B cell (primary cell): ENCODE results near the gene KCNQ2. TPM values are rescaled to one million over a fixed set of nuclear protein-coding genes. Genes with fewer than 3 reads are reported as not detected.

ENCODE experiments used
- ATAC-seq: fragments of 200-7000 bp; cut with Tn5 transposase; one replicate; pipeline ENCODE4 v1.10.0; 2021; ENCODE audit warnings: low read depth, mild to moderate bottlenecking, moderate number of reproducible peaks, moderate library complexity
- CTCF ChIA-PET: fragments of 350-600 bp; sonication (Branson Sonifier 250); formaldehyde crosslinking; loops from one replicate; lab custom pipeline; 2021; ENCODE audit warnings: antibody characterized with exemption, inconsistent platforms; lab: Charles Lee
- POLR2A ChIA-PET: fragments of 350-600 bp; sonication (Branson Sonifier 250); formaldehyde crosslinking; loops from one replicate; lab custom pipeline; 2021; ENCODE audit warnings: antibody characterized with exemption; lab: Charles Lee
- DNase-seq: peaks from one replicate; pipeline ENCODE4 v3.0.0; 2013
- H2AFZ ChIP-seq: 2 replicates; pipeline ENCODE4 v1.6.1; 2012; ENCODE audit warnings: mild to moderate bottlenecking, low read depth, low read length; ENCODE audit not compliant: insufficient read depth, poor library complexity, severe bottlenecking
- H3K27ac ChIP-seq, 2 donors: 1 replicate in 1 of 2; 2 replicates in 1 of 2; pipeline ENCODE4 v1.5.1; 2012 to 2013; ENCODE audit warnings: low read length in 2 of 2, mild to moderate bottlenecking in 2 of 2, moderate library complexity in 1 of 2
- H3K27me3 ChIP-seq, 4 experiments: fragments of 200-600 bp in 1 of 4; sonication (generic) in 1 of 4; replicated peaks in 1 of 4; 1 replicate in 2 of 4; 2 replicates in 2 of 4; pipeline versions ENCODE4 v1.6.1 to v1.7.0; 2013 to 2016; ENCODE audit warnings: low read length in 3 of 4, mild to moderate bottlenecking in 2 of 4, mixed read lengths in 1 of 4, moderate library complexity in 1 of 4; ENCODE audit not compliant: insufficient read depth in 4 of 4, control insufficient read depth in 3 of 4; ENCODE audit errors: control extremely low read depth in 1 of 4
- H3K36me3 ChIP-seq, 2 experiments: replicated peaks in 1 of 2; 1 replicate in 1 of 2; 2 replicates in 1 of 2; pipeline versions ENCODE4 v1.6.1 to v1.7.1; 2013; ENCODE audit warnings: low read length in 1 of 2; ENCODE audit not compliant: insufficient read depth in 2 of 2, control insufficient read depth in 1 of 2; ENCODE audit errors: control extremely low read depth in 1 of 2, extremely low read depth in 1 of 2
- H3K4me1 ChIP-seq, 2 donors: fragments of 200-600 bp in 1 of 2; sonication (generic) in 1 of 2; 1 replicate in 1 of 2; 2 replicates in 1 of 2; pipeline versions ENCODE4 v1.5.1 to v1.6.1; 2013 to 2017; ENCODE audit warnings: low read length in 2 of 2; ENCODE audit not compliant: control insufficient read depth in 2 of 2, insufficient read depth in 2 of 2
- H3K4me2 ChIP-seq: replicated peaks from 2 replicates; pipeline ENCODE3; 2012; ENCODE audit warnings: mild to moderate bottlenecking, low read depth, low read length; ENCODE audit not compliant: poor library complexity, severe bottlenecking
- H3K4me3 ChIP-seq, 5 experiments: fragments of 200-600 bp in 1 of 5; sonication (generic) in 1 of 5; 1 replicate in 3 of 5; 2 replicates in 2 of 5; pipeline versions ENCODE4 v1.5.1 to v1.7.0; 2011 to 2016; ENCODE audit warnings: low read length in 4 of 5, mild to moderate bottlenecking in 4 of 5, low read depth in 2 of 5, control low read depth in 1 of 5, moderate library complexity in 1 of 5; ENCODE audit not compliant: insufficient read depth in 1 of 5; ENCODE audit errors: control extremely low read depth in 1 of 5, extremely low read depth in 1 of 5
- H3K79me2 ChIP-seq: fragments of 200-600 bp; sonication (generic); one replicate; pipeline ENCODE4 v1.6.0; 2016; ENCODE audit warnings: low read length; ENCODE audit not compliant: control insufficient read depth, insufficient read depth
- H3K9ac ChIP-seq: fragments of 200-600 bp; sonication (generic); 2 replicates; pipeline ENCODE4 v1.6.1; 2017; ENCODE audit warnings: mild to moderate bottlenecking, low read length, moderate library complexity
- H3K9me3 ChIP-seq, 3 donors: one replicate each; pipeline versions ENCODE4 v1.6.1 to v1.7.1; 2013; ENCODE audit warnings: low read length in 2 of 3; ENCODE audit not compliant: control insufficient read depth in 2 of 3, insufficient read depth in 1 of 3; ENCODE audit errors: control extremely low read depth in 1 of 3
- H4K20me1 ChIP-seq: 2 replicates; pipeline ENCODE4 v1.6.0; 2012; ENCODE audit warnings: mild to moderate bottlenecking, low read length; ENCODE audit not compliant: insufficient read depth, control insufficient read depth, poor library complexity, severe bottlenecking
- H3K27ac Mint-ChIP-seq: one replicate; pipeline ENCODE4 v1.8.0; 2021; ENCODE audit warnings: mixed read lengths
- H3K27me3 Mint-ChIP-seq: one replicate; pipeline ENCODE4 v1.8.0; 2021; ENCODE audit warnings: mixed read lengths
- H3K4me1 Mint-ChIP-seq: one replicate; pipeline ENCODE4 v1.8.0; 2021; ENCODE audit warnings: mixed read lengths
- H3K4me3 Mint-ChIP-seq: one replicate; pipeline ENCODE4 v1.8.0; 2021; ENCODE audit warnings: mixed read lengths
- H3K9me3 Mint-ChIP-seq: one replicate; pipeline ENCODE4 v1.8.0; 2022; ENCODE audit warnings: mixed read lengths; ENCODE audit not compliant: insufficient read depth
- CTCF ChIP-seq: fragments of 200-600 bp; IDR thresholded peaks from one replicate; pipeline ENCODE4 v1.8.0; 2022; ENCODE audit warnings: antibody characterized with exemption, mild to moderate bottlenecking
- EZH2 ChIP-seq: IDR thresholded peaks from 2 replicates; pipeline ENCODE4 v1.6.1; 2012; ENCODE audit warnings: borderline replicate concordance, low read depth, mild to moderate bottlenecking, moderate library complexity, low read length; ENCODE audit not compliant: insufficient read depth, poor library complexity, severe bottlenecking
- WGBS: methylation state at CpG from one replicate; pipeline ENCODE4 v1.1.5; 2013; ENCODE audit warnings: missing lambda C conversion rate; ENCODE audit not compliant: insufficient coverage; 5-methylcytosine and 5-hydroxymethylcytosine counted together
- intact Hi-C: fragments of 100-400 bp; cut with micrococcal nuclease; formaldehyde crosslinking; loops from one replicate; pipeline ENCODE4 v1.10.0; 2022
- polyA plus RNA-seq: library from polyadenylated mRNA; depleted of rRNA; stranded (reverse); fragments of >200 nt; gene quantifications from 2 replicates; pipeline ENCODE4 v1.2.3, GENCODE V29; 2012
- total RNA-seq, 2 donors: library from RNA; stranded (reverse); fragments of 120-200 nt in 1 of 2; gene quantifications; 1 replicate in 1 of 2; 2 replicates in 1 of 2; pipeline versions ENCODE4 v1.2.3 to v1.2.4, GENCODE V29; 2013 to 2022

The KCNQ2 gene
- total and polyA plus RNA-seq, 2 donors (not counting 1 experiment from before 2014, with no cell fraction given): 0.12 TPM; not detected in 1

GRCh38 chr20:63464289-63464635 lies 8.2 kb downstream of the KCNQ2 start:
- H3K9me3 Mint-ChIP-seq: no peaks in the 10 kb centered on the region
- no peak overlapping the region for H3K27ac ChIP-seq

More at GRCh38 chr20:63464289-63464635, 8.2 kb downstream of the KCNQ2 start:
- ChIA-PET POLR2A (no interaction called here), CTCF (no interaction called here)
- DNase-seq (no peak), ATAC-seq (no peak)
- intact Hi-C loops: no loop called here
- H4K20me1 ChIP-seq: no peaks in the 10 kb centered on the region
- Mint-ChIP-seq H3K27ac (no peak overlapping the region), H3K4me3 (no peak overlapping the region), H3K27me3 (peaks cover 40% of the 10 kb centered on the region), H3K4me1 (no peaks in the 10 kb centered on the region)
- H3K9ac ChIP-seq: no peak overlapping the region
- no peaks in the 10 kb centered on the region for H3K79me2 ChIP-seq
- H3K27me3 ChIP-seq: peaks cover 0 to 5% (median 0%) of the 10 kb centered on the region in 4 experiments
- H3K4me1 ChIP-seq: no peaks in the 10 kb centered on the region
- 72% methylated on average over 8 of the region's 12 CpGs for WGBS
- H3K4me2 ChIP-seq: no peak overlapping the region
- H3K9me3 ChIP-seq: peaks cover 0 to 3% (median 0%) of the 10 kb centered on the region in 3 donors
- H2AFZ ChIP-seq: no peak overlapping the region
- TF ChIP-seq CTCF (no peak), EZH2 (no peak)
- H3K36me3 ChIP-seq: no peaks in the 10 kb centered on the region
- no peak overlapping the region for H3K4me3 ChIP-seq
